Endothelial cell of umbilical vein (primary cell): Measurements from ENCODE around the gene KCNE1. TPM values are rescaled to one million over a fixed set of nuclear protein-coding genes. Genes with fewer than 3 reads are reported as not detected.

Experiments used
- BruUV-seq: library from RNA; stranded (reverse); fragments of 400-500 nt; replicated peaks from 2 replicates; lab custom pipeline; 2021; lab: Mats Ljungman, UMichigan
- CTCF ChIA-PET: fragments of 300-600, 350-600 bp; sonication (Branson Sonifier 250); formaldehyde crosslinking; loops from one replicate; lab custom pipeline; 2021; ENCODE audit warnings: antibody characterized with exemption, inconsistent platforms; lab: Charles Lee
- POLR2A ChIA-PET: fragments of 300-600, 350-600 bp; sonication (Branson Sonifier 250); formaldehyde crosslinking; loops from one replicate; lab custom pipeline; 2021; ENCODE audit warnings: antibody characterized with exemption, inconsistent platforms; lab: Charles Lee
- DNase-seq: peaks from one replicate; pipeline ENCODE4 v3.0.0-alpha.2; 2011; ENCODE audit warnings: low read depth, low spot score
- FAIRE-seq: peaks from 2 replicates; lab custom pipeline; 2011; peaks lifted over from hg19 to GRCh38; lab: Jason Lieb, UNC
- H2AFZ ChIP-seq: 2 replicates; pipeline ENCODE4 v1.6.0; 2012; ENCODE audit warnings: low read depth, low read length, control low read depth, inconsistent platforms
- H3K27ac ChIP-seq: 2 replicates; pipeline ENCODE4 v1.5.1; 2011; ENCODE audit warnings: low read depth, mild to moderate bottlenecking, control low read depth, low read length, moderate library complexity; ENCODE audit not compliant: insufficient read depth
- H3K27me3 ChIP-seq, 2 experiments: 2 replicates each; pipeline versions ENCODE4 v1.6.0 to v1.6.1; 2011; ENCODE audit warnings: low read length in 2 of 2, mixed read lengths in 1 of 2; ENCODE audit not compliant: control insufficient read depth in 2 of 2, insufficient read depth in 2 of 2
- H3K36me3 ChIP-seq, 2 experiments: 2 replicates in 1 of 2; 3 replicates in 1 of 2; pipeline ENCODE4 v1.5.1; 2011; ENCODE audit warnings: low read length in 2 of 2, mild to moderate bottlenecking in 1 of 2, moderate library complexity in 1 of 2; ENCODE audit not compliant: control insufficient read depth in 2 of 2, insufficient read depth in 2 of 2; ENCODE audit errors: extremely low read depth in 1 of 2
- H3K4me1 ChIP-seq: 3 replicates; pipeline ENCODE4 v1.5.1; 2011; ENCODE audit warnings: mild to moderate bottlenecking, low read length; ENCODE audit not compliant: control insufficient read depth, insufficient read depth; ENCODE audit errors: extremely low read depth
- H3K4me2 ChIP-seq: 2 replicates; pipeline ENCODE4 v1.6.1; 2011; ENCODE audit warnings: low read length, control low read depth, mixed read lengths; ENCODE audit not compliant: insufficient read depth
- H3K4me3 ChIP-seq, 3 experiments: fragments of 200-600 bp in 1 of 3; sonication (generic), shearing (Covaris generic) in 1 of 3; replicated peaks in 1 of 3; 2 replicates each; pipeline ENCODE4 v1.5.1; 2011 to 2016; ENCODE audit warnings: control low read depth in 3 of 3, low read length in 3 of 3, mild to moderate bottlenecking in 2 of 3, inconsistent platforms in 1 of 3, low read depth in 1 of 3, moderate library complexity in 1 of 3; ENCODE audit not compliant: insufficient read depth in 1 of 3
- H3K79me2 ChIP-seq: 2 replicates; pipeline ENCODE4 v1.6.0; 2012; ENCODE audit warnings: low read length, inconsistent platforms; ENCODE audit not compliant: control insufficient read depth, insufficient read depth
- H3K9ac ChIP-seq: replicated peaks from 2 replicates; pipeline ENCODE3; 2011; ENCODE audit warnings: low read length, control low read depth; ENCODE audit not compliant: insufficient read depth; ENCODE audit errors: extremely low read depth
- H3K9me1 ChIP-seq: replicated peaks from 3 replicates; pipeline ENCODE4 v1.6.0; 2011; ENCODE audit warnings: mild to moderate bottlenecking, low read length; ENCODE audit not compliant: control insufficient read depth, insufficient read depth; ENCODE audit errors: extremely low read depth
- H3K9me3 ChIP-seq: replicated peaks from 2 replicates; pipeline ENCODE4 v1.5.1; 2012; ENCODE audit warnings: low read length, inconsistent platforms; ENCODE audit not compliant: control insufficient read depth, insufficient read depth
- H4K20me1 ChIP-seq: replicated peaks from 2 replicates; pipeline ENCODE3; 2011; ENCODE audit warnings: mild to moderate bottlenecking, low read length; ENCODE audit not compliant: control insufficient read depth, insufficient read depth; ENCODE audit errors: extremely low read depth
- CTCF ChIP-seq, 2 donors: IDR thresholded peaks; 1 replicate in 1 of 2; 2 replicates in 1 of 2; pipeline ENCODE4 v1.5.1; 2011; ENCODE audit warnings: low read length in 2 of 2, mild to moderate bottlenecking in 2 of 2, moderate library complexity in 2 of 2, control low read depth in 1 of 2, inconsistent platforms in 1 of 2, low read depth in 1 of 2; ENCODE audit not compliant: insufficient read depth in 1 of 2; ENCODE audit errors: extremely low read depth in 1 of 2
- EZH2 ChIP-seq: IDR thresholded peaks from 2 replicates; pipeline ENCODE4 v1.6.1; 2012; ENCODE audit warnings: borderline replicate concordance, low read depth, mild to moderate bottlenecking, moderate library complexity, low read length, inconsistent platforms; ENCODE audit not compliant: severe bottlenecking
- GATA2 ChIP-seq: IDR thresholded peaks from 2 replicates; pipeline ENCODE4 v1.7.0; 2011; ENCODE audit warnings: low read depth, mild to moderate bottlenecking, moderate library complexity, mixed read lengths, low read length; ENCODE audit not compliant: insufficient read length, insufficient read depth
- JUN ChIP-seq: IDR thresholded peaks from 2 replicates; pipeline ENCODE4 v1.6.1; 2011; ENCODE audit warnings: borderline replicate concordance, low read depth; ENCODE audit not compliant: insufficient read length, insufficient read depth
- MAX ChIP-seq: IDR thresholded peaks from 2 replicates; pipeline ENCODE4 v1.6.1; 2011; ENCODE audit not compliant: insufficient read depth, insufficient read length
- MYC ChIP-seq: IDR thresholded peaks from one replicate; pipeline ENCODE4 v1.6.1; 2011; ENCODE audit warnings: mild to moderate bottlenecking, low read depth, low read length
- POLR2AphosphoS5 ChIP-seq: IDR thresholded peaks from 2 replicates; pipeline ENCODE4 v1.6.1; 2012; ENCODE audit warnings: low read depth, mild to moderate bottlenecking, control low read depth, low read length, moderate library complexity; ENCODE audit not compliant: insufficient read depth
- dilution Hi-C: fragments of 300-500 bp; cut with MboI; formaldehyde crosslinking; loops from one replicate; pipeline ENCODE4 v1.15.0; 2019; ENCODE audit warnings: low sequenced_read_pairs; ENCODE audit not compliant: extremely low pct_ligation_motif_present
- intact Hi-C: fragments of 100-400 bp; cut with micrococcal nuclease; formaldehyde crosslinking; loops from one replicate; pipeline ENCODE4 v1.10.0; 2022
- polyA plus RNA-seq, 4 experiments: library from polyadenylated mRNA; depleted of rRNA in 3 of 4; stranded (reverse) in 3 of 4; unstranded in 1 of 4; fragments of >200 nt; gene quantifications; 2 replicates each; pipeline versions ENCODE4 v1.2.1 to v1.2.3, GENCODE V29; 2011 to 2012; ENCODE audit warnings: missing spikeins in 1 of 4
- total RNA-seq: library from RNA; stranded (reverse); gene quantifications from 2 replicates; pipeline ENCODE4 v1.2.3, GENCODE V29; 2021

KCNE1 gene
- total and polyA plus RNA-seq, 2 donors (not counting 3 experiments of a cell fraction or from before 2014, with no cell fraction given) = 0.10 to 0.38 TPM

DNA sequence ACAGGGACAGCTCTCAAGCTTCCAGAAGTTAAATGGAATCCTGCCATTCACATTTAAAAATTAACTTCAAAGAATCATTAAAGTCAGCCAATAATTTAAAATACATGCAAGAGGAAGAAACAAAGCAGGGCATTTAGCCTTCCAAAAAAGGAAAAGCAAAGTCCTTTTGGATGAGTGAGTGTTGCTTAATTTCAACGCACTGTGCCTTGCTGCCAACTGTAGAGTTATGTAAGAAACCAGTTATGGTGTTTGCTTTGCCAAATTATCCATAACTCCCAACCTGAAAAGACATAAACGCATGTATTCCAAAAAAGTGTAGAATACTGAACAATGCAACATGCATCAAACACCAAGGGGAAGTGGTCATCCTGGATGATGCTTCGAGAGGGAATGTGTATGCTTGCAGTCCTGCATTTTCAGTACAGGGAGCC, 16.1 kb upstream of the KCNE1 start:
- no peak for DNase-seq
- no peaks in the 10 kb centered on the region for H3K9me1 ChIP-seq
- dilution Hi-C loops (no loop called here), intact Hi-C loops (loop anchor here (5.0 kb wide), 1 partner anchor 766 kb away; no protein-coding TSS in a partner anchor)
- H2AFZ ChIP-seq = no peak overlapping the region
- H3K27me3 ChIP-seq = no peaks in the 10 kb centered on the region
- H4K20me1 ChIP-seq = no peaks in the 10 kb centered on the region
- H3K79me2 ChIP-seq = peaks cover 13% of the 10 kb centered on the region
- no TSS peak for BruUV-seq
- no peak overlapping the region for H3K27ac ChIP-seq
- ChIA-PET POLR2A (no interaction called here), CTCF (no interaction called here)
- no peak overlapping the region for H3K9ac ChIP-seq
- FAIRE-seq = no peak
- H3K36me3 ChIP-seq = peaks cover 0 to under 1% of the 10 kb centered on the region in 2 experiments
- no peak overlapping the region for H3K4me3 ChIP-seq
- TF ChIP-seq CTCF (IDR thresholded peaks at IDR 0.05; ENCODE audit: extremely low read depth in 1 of 2, insufficient read depth in 1 of 2, low read depth in 1 of 2, low read length in 2 of 2) = no peak
- no peak for TF ChIP-seq MYC
- TF ChIP-seq POLR2AphosphoS5 = no peak
- no peak for TF ChIP-seq EZH2
- TF ChIP-seq MAX = no peak
- TF ChIP-seq JUN = no peak
- no peak for TF ChIP-seq GATA2
- H3K4me1 ChIP-seq = peaks cover 23% of the 10 kb centered on the region
- no peaks in the 10 kb centered on the region for H3K9me3 ChIP-seq
- no peak overlapping the region for H3K4me2 ChIP-seq
